ENCODE results near the gene RBCK1. TPM values are rescaled to one million over a fixed set of nuclear protein-coding genes. Genes with fewer than 3 reads are reported as not detected.

The RBCK1 gene
- total and polyA plus RNA-seq, 9 of the 15 experiments (the other 6 are each of a cell fraction or from before 2014, with no cell fraction given): 5.9 to 59.3 (median 26.5) TPM

DNA sequence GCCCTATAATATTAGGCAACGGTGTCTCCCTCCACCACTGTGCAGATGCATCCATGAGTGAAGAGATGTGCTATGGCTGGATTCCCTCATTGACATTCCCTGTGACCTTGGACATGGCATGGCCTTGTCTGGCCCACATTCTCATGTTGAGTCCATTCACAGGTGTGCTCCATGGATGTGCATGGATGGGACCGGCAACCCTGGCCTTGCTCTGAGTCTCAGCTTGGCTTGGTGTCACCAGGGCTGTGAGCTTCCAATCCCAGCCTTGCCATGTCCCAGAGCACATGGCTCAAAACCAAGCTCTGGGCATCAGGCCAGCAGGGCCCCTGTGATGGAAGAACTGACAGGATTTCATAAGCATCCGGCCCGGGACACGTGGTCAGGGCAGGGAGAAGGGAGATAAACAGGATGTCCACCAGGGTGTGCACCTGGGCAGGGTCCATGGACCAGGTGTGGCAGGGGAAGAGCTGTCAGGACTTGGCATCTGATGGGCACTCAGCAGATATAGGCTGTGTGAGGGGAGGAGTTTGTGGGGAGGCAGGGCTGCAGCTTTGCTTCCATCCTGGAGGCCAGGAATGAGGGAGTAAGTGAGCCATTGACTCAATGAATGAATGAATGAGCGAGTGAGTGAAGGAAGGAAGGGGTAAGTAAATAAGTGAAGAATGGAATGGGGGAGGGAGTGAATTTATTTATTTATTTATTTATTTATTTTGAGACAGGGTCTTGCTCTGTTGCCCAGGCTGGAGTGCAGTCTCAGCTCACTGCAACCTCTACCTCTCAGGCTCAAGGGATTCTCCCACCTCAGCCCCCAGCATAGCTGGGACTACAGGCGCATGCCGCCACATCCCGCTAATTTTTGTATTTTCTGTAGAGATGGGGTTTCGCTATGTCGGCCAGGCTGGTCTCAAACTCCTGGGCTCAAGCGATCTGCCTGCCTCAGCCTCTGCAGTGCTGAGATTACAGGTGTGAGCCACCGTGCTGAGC, 45.5 kb upstream of the RBCK1 start (continued):
- TF ChIP-seq, protein P1, sequence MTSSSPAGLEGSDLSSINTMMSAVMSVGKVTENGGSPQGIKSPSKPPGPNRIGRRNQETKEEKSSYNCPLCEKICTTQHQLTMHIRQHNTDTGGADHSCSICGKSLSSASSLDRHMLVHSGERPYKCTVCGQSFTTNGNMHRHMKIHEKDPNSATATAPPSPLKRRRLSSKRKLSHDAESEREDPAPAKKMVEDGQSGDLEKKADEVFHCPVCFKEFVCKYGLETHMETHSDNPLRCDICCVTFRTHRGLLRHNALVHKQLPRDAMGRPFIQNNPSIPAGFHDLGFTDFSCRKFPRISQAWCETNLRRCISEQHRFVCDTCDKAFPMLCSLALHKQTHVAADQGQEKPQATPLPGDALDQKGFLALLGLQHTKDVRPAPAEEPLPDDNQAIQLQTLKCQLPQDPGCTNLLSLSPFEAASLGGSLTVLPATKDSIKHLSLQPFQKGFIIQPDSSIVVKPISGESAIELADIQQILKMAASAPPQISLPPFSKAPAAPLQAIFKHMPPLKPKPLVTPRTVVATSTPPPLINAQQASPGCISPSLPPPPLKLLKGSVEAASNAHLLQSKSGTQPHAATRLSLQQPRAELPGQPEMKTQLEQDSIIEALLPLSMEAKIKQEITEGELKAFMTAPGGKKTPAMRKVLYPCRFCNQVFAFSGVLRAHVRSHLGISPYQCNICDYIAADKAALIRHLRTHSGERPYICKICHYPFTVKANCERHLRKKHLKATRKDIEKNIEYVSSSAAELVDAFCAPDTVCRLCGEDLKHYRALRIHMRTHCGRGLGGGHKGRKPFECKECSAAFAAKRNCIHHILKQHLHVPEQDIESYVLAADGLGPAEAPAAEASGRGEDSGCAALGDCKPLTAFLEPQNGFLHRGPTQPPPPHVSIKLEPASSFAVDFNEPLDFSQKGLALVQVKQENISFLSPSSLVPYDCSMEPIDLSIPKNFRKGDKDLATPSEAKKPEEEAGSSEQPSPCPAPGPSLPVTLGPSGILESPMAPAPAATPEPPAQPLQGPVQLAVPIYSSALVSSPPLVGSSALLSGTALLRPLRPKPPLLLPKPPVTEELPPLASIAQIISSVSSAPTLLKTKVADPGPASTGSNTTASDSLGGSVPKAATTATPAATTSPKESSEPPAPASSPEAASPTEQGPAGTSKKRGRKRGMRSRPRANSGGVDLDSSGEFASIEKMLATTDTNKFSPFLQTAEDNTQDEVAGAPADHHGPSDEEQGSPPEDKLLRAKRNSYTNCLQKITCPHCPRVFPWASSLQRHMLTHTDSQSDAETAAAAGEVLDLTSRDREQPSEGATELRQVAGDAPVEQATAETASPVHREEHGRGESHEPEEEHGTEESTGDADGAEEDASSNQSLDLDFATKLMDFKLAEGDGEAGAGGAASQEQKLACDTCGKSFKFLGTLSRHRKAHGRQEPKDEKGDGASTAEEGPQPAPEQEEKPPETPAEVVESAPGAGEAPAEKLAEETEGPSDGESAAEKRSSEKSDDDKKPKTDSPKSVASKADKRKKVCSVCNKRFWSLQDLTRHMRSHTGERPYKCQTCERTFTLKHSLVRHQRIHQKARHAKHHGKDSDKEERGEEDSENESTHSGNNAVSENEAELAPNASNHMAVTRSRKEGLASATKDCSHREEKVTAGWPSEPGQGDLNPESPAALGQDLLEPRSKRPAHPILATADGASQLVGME (CRISPR knock-in tag; IDR thresholded peaks at IDR 0.05): peak; percentile 96
- TF ChIP-seq DACH1 (IDR thresholded peaks at IDR 0.05; ENCODE audit: partially characterized antibody): no peak
- TF ChIP-seq FOXK1 (CRISPR knock-in tag; IDR thresholded peaks at IDR 0.05; ENCODE audit: borderline replicate concordance): 0 out of 2 replicates have a peak, but pooled peaks have one; percentile 87
- TF ChIP-seq, protein P2, sequence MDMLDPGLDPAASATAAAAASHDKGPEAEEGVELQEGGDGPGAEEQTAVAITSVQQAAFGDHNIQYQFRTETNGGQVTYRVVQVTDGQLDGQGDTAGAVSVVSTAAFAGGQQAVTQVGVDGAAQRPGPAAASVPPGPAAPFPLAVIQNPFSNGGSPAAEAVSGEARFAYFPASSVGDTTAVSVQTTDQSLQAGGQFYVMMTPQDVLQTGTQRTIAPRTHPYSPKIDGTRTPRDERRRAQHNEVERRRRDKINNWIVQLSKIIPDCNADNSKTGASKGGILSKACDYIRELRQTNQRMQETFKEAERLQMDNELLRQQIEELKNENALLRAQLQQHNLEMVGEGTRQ (CRISPR knock-in tag; IDR thresholded peaks at IDR 0.05): peak; percentile 82
- peak; percentile 56 for TF ChIP-seq BRD9 (IDR thresholded peaks at IDR 0.05; ENCODE audit: low read depth, partially characterized antibody)
- 0 out of 2 replicates have a peak, but pooled peaks have one; percentile 38 for TF ChIP-seq RHOXF2B (CRISPR knock-in tag; conservative IDR thresholded peaks at IDR 0.05)
- no peak for TF ChIP-seq HNRNPH1 (optimal IDR thresholded peaks at IDR 0.05; ENCODE audit: low read depth, low read length)
- TF ChIP-seq ZNF134 (CRISPR knock-in tag; conservative IDR thresholded peaks at IDR 0.05): 0 out of 2 replicates have a peak, but pooled peaks have one; percentile 22
- peak; percentile 78 for TF ChIP-seq ESRRA (IDR thresholded peaks at IDR 0.05; ENCODE audit: borderline replicate concordance, low read depth)
- no peak for TF ChIP-seq FOXJ3 (CRISPR knock-in tag; IDR thresholded peaks at IDR 0.05)
- 0 out of 2 replicates have a peak, but pooled peaks have one; percentile 3 for TF ChIP-seq CREM (IDR thresholded peaks at IDR 0.05; ENCODE audit: low read depth)
- no peak for TF ChIP-seq CREB1 (IDR thresholded peaks at IDR 0.05)
- no peak for TF ChIP-seq CREB1 (CRISPR knock-in tag; IDR thresholded peaks at IDR 0.05)
- no peak for TF ChIP-seq SIRT6 (IDR thresholded peaks at IDR 0.05; ENCODE audit: low read depth, low read length)
- peak; percentile 73 for TF ChIP-seq ZNF79 (CRISPR knock-in tag; IDR thresholded peaks at IDR 0.05; ENCODE audit: low read depth)
- TF ChIP-seq EP400 (IDR thresholded peaks at IDR 0.05): peak; percentile 96
- no peak for TF ChIP-seq ARHGAP35 (IDR thresholded peaks at IDR 0.05; ENCODE audit: partially characterized antibody)
